Osteoblast (primary cell): Measurements from ENCODE around the gene TNIK. TPM values are rescaled to one million over a fixed set of nuclear protein-coding genes. Genes with fewer than 3 reads are reported as not detected.

Experiments used
- DNase-seq: peaks from one replicate; pipeline ENCODE4 v3.0.0; 2011; ENCODE audit warnings: low spot score, mixed read lengths; ENCODE audit not compliant: insufficient read length; ENCODE audit errors: missing footprints
- H2AFZ ChIP-seq: 2 replicates; pipeline ENCODE4 v1.6.0; 2011; ENCODE audit warnings: mild to moderate bottlenecking, low read length
- H3K27ac ChIP-seq: 2 replicates; pipeline ENCODE4 v1.5.1; 2011; ENCODE audit warnings: mild to moderate bottlenecking, low read depth, low read length, moderate library complexity
- H3K27me3 ChIP-seq: 2 replicates; pipeline ENCODE4 v1.6.0; 2012; ENCODE audit warnings: mild to moderate bottlenecking, control low read depth, inconsistent platforms, low read length, moderate library complexity; ENCODE audit not compliant: insufficient read depth
- H3K36me3 ChIP-seq: 2 replicates; pipeline ENCODE4 v1.5.1; 2011; ENCODE audit warnings: mild to moderate bottlenecking, low read length, control low read depth, moderate library complexity; ENCODE audit not compliant: insufficient read depth
- H3K4me1 ChIP-seq: 2 replicates; pipeline ENCODE4 v1.5.1; 2011; ENCODE audit warnings: mild to moderate bottlenecking, low read length, control low read depth, moderate library complexity; ENCODE audit not compliant: insufficient read depth
- H3K4me2 ChIP-seq: 2 replicates; pipeline ENCODE4 v1.6.0; 2011; ENCODE audit warnings: mild to moderate bottlenecking, low read length; ENCODE audit not compliant: insufficient read depth
- H3K4me3 ChIP-seq: fragments of 200-600 bp; sonication (generic); 3 replicates; pipeline ENCODE4 v1.5.1; 2012; ENCODE audit warnings: mild to moderate bottlenecking, low read length, inconsistent platforms; ENCODE audit not compliant: insufficient read depth
- H3K79me2 ChIP-seq: 2 replicates; pipeline ENCODE4 v1.6.0; 2012; ENCODE audit warnings: mild to moderate bottlenecking, low read length, control low read depth, inconsistent platforms; ENCODE audit not compliant: insufficient read depth
- H3K9me3 ChIP-seq: 2 replicates; pipeline ENCODE4 v1.5.1; 2011; ENCODE audit warnings: low read depth, low read length, control low read depth
- H4K20me1 ChIP-seq: 2 replicates; pipeline ENCODE4 v1.6.0; 2012; ENCODE audit warnings: mild to moderate bottlenecking, low read length, control low read depth; ENCODE audit not compliant: insufficient read depth
- CTCF ChIP-seq: IDR thresholded peaks from 2 replicates; pipeline ENCODE4 v1.5.1; 2011; ENCODE audit warnings: mild to moderate bottlenecking, low read depth, low read length, moderate library complexity; ENCODE audit errors: extremely low read depth
- total RNA-seq: library from RNA; depleted of rRNA; stranded (reverse); fragments of >200 nt; gene quantifications from 2 replicates; pipeline ENCODE4 v1.2.3, GENCODE V29; 2012

The TNIK gene
- total RNA-seq, 1 donor: 7.6 TPM

DNA sequence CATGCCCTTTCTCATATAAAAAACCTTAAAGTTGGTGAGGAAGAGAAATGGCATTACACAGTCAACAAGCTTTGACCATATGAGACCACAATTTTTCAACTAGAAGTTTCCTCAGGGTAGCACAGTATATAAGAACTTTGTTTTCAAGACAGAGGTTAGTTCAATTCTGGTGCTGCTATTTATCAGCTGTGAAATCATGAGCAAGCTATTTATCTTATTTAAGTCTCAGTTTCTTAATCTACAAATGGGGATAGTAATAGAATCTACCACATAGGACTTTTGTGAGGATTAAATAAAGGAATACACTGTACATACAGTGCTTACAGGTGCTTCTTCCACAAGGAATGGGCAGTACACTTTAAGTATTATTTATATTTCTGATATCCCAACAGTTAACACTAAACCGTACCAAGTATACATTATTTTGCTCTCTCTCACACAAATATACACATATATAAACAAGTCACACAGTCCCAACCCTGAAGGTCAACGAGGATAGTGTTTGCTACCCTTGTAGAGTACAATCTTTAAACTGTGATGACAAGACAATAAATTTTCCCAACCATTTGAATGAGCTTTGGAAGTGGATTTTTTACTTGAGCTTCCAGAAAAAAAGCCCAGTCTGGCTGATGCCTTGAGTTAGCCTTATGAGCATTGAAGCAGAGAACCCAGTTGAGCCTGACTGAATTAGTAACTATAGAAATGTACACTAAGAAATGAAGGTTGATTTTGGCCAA lies 178.8 kb downstream of the TNIK start:
- no peaks in the 10 kb centered on the region for H3K79me2 ChIP-seq
- no peaks in the 10 kb centered on the region for H3K9me3 ChIP-seq
- H2AFZ ChIP-seq: no peak overlapping the region
- no peak overlapping the region for H3K4me2 ChIP-seq
- peaks cover 32% of the 10 kb centered on the region for H3K4me1 ChIP-seq
- no peak for DNase-seq
- no peak for TF ChIP-seq CTCF
- H3K4me3 ChIP-seq: no peak overlapping the region
- no peaks in the 10 kb centered on the region for H3K36me3 ChIP-seq
- no peaks in the 10 kb centered on the region for H4K20me1 ChIP-seq
- no peaks in the 10 kb centered on the region for H3K27me3 ChIP-seq
- H3K27ac ChIP-seq: no peak overlapping the region

- no peaks in the 10 kb centered on the region for H3K36me3 ChIP-seq
- no peaks in the 10 kb centered on the region for H3K79me2 ChIP-seq
- H3K9me3 ChIP-seq: no peaks in the 10 kb centered on the region
- no peak overlapping the region for H2AFZ ChIP-seq
- H3K4me1 ChIP-seq: peaks cover 24% of the 10 kb centered on the region
- H3K4me3 ChIP-seq: no peak overlapping the region
- DNase-seq: no peak
- no peaks in the 10 kb centered on the region for H4K20me1 ChIP-seq
- no peak for TF ChIP-seq CTCF
- no peak overlapping the region for H3K27ac ChIP-seq
- no peak overlapping the region for H3K4me2 ChIP-seq
- H3K27me3 ChIP-seq: no peaks in the 10 kb centered on the region
These were observed 180.2 kb downstream of the TNIK start for GRCh38 chr3:171279972-171280371.

DNA sequence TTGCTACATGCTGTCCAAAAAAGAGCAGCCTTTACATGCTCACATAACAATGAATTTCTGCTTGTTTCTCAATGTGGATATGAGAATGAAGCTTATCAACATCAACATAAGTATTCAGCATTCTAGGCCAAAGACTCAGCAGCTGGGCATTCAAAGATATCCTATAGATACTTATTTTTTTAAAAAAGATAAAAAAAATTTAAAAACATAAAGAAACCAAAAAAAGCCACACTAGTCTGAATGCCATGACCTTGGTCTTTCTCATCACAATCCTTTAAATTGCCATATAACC lies 182.0 kb downstream of the TNIK start:
- H3K36me3 ChIP-seq: no peaks in the 10 kb centered on the region
- TF ChIP-seq CTCF: no peak
- H2AFZ ChIP-seq: no peak overlapping the region
- H3K4me3 ChIP-seq: no peak overlapping the region
- no peak for DNase-seq
- no peak overlapping the region for H3K4me2 ChIP-seq
- H3K27me3 ChIP-seq: peaks cover 5% of the 10 kb centered on the region
- H4K20me1 ChIP-seq: no peaks in the 10 kb centered on the region
- no peak overlapping the region for H3K27ac ChIP-seq
- H3K79me2 ChIP-seq: no peaks in the 10 kb centered on the region
- H3K4me1 ChIP-seq: peaks cover 7% of the 10 kb centered on the region
- no peaks in the 10 kb centered on the region for H3K9me3 ChIP-seq

DNA sequence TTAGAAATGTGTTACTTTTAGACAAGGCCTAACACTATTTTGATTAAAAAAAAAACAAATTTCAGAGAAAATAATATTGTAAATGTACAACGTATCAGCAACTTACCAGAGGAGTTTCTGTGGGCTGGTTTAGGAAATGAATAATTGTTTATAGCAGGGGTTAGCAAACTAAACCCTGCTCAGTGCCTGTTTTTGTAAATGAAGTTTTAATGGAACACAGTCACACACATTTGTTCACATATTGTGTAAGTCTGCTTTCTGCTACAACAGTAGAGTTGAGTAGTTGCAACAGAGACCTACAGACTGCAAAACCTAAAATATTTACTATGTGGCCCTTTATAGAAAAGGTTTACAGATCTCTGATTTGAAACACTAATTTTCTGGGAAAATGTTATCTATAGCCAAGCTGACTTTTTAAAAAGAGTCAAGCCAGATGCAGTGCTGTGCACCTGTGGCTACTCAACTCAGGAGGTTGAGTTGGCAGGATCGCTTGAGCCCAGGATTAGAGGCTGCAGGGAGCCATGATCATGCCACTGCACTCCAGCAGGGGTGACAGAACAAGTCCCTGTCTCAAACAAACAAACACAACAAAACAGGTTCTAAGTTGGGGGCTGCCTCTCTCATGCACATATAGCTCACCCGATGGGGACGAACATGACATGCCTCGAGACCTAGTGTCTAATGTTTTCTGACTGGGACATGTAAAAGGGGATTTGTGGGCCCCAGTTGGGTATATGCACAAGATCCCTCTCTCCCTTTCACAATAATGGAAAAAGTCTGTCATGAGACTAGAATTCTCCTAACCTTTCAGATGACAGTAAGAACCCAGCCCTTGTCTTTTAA lies 182.5 kb downstream of the TNIK start:
- DNase-seq: no peak
- Histone ChIP-seq H3K4me3 (no peak overlapping the region), H3K9me3 (no peaks in the 10 kb centered on the region), H4K20me1 (no peaks in the 10 kb centered on the region), H3K36me3 (no peaks in the 10 kb centered on the region), H3K4me2 (no peak overlapping the region), H3K27me3 (peaks cover 5% of the 10 kb centered on the region), H3K4me1 (peaks cover under 1% of the 10 kb centered on the region), H3K27ac (no peak overlapping the region), H2AFZ (no peak overlapping the region), H3K79me2 (no peaks in the 10 kb centered on the region)
- no peak for TF ChIP-seq CTCF
